Upper lobe of left lung (tissue), 4 donors: ENCODE data around the gene NHLRC2.

ENCODE experiments used
- CTCF ChIP-seq, 6 experiments: fragments of 450-650 bp in 4 of 6; fragments of 200-600 bp in 2 of 6; sonication (generic) in 2 of 6; IDR thresholded peaks; one replicate each; pipeline ENCODE4 v1.5.1; 2016 to 2019; ENCODE audit warnings: antibody characterized with exemption in 6 of 6
- EP300 ChIP-seq, 4 donors: sonication (generic); formaldehyde crosslinking; IDR thresholded peaks; one replicate each; pipeline ENCODE4 v1.5.1; 2017; ENCODE audit warnings: antibody characterized with exemption in 4 of 4, control low read depth in 2 of 4
- POLR2A ChIP-seq, 4 donors: fragments of 450-650 bp; IDR thresholded peaks; one replicate each; pipeline ENCODE4 v1.5.1; 2016 to 2017; ENCODE audit warnings: antibody characterized with exemption in 4 of 4, mild to moderate bottlenecking in 2 of 4

- TF ChIP-seq CTCF (IDR thresholded peaks at IDR 0.05) (no peak), EP300 (IDR thresholded peaks at IDR 0.05) (no peak), POLR2A (IDR thresholded peaks at IDR 0.05) (no peak)
Measured at GRCh38 chr10:113939212-113939860, 84.9 kb downstream of the NHLRC2 start.
